SK-N-MC (cell line): ENCODE results near the gene SMC1B.

Experiments
- EZH2 ChIP-seq: fragments of 200-600 bp; sonication (generic); IDR thresholded peaks from one replicate; pipeline ENCODE4 v1.6.1; 2017; ENCODE audit warnings: antibody characterized with exemption
- FOXP2 ChIP-seq: optimal IDR thresholded peaks from 2 replicates; pipeline ENCODE3; 2011; ENCODE audit warnings: mild to moderate bottlenecking, moderate library complexity; ENCODE audit not compliant: insufficient read depth; ENCODE audit errors: extremely low read length, control extremely low read depth
- POLR2AphosphoS5 ChIP-seq: IDR thresholded peaks from 2 replicates; pipeline ENCODE4 v1.6.1; 2012; ENCODE audit warnings: mild to moderate bottlenecking, low read depth, low read length, borderline replicate concordance

DNA sequence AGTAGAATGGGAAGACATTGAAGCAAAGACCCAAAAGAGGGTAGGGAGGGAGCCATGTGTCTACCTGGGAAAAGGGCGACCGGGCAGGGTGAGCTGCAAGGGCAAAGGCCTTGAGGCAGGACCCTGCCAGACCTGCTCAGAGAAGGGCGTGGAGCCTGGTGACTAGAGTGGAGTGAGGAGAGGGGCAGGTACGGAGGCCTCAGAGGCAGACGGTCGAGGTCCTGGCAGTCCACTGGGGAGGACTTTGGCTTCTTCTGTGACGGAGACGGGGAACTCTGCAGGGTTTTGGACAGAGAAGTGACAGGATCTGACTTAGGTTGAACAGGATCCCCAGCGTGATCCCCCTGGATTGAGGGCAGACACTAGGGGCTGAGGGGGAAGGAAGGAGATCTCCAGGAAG lies 13.0 kb upstream of the SMC1B start:
- TF ChIP-seq EZH2 (no peak), POLR2AphosphoS5 (no peak), FOXP2 (no peak)
